SK-N-SH treated with all-trans-retinoic acid at 6 μM for 48 hours (cell line): ENCODE data around the gene PLEKHH3.

ENCODE experiments used
- ARNTL ChIP-seq: fragments of 450-650 bp; formaldehyde crosslinking; IDR thresholded peaks from 2 replicates; pipeline ENCODE4 v1.5.0; 2020; ENCODE audit warnings: low read depth, mild to moderate bottlenecking, moderate library complexity, borderline replicate concordance
- BACH2 ChIP-seq: fragments of 250-450 bp; sonication (Bioruptor Pico); IDR thresholded peaks from 2 replicates; pipeline ENCODE4 v1.9.0; 2021; ENCODE audit warnings: mild to moderate bottlenecking, borderline replicate concordance
- CREB5 ChIP-seq: fragments of 250-450 bp; sonication (Bioruptor Pico); IDR thresholded peaks from 2 replicates; pipeline ENCODE4 v1.5.1; 2020; ENCODE audit warnings: low read depth, mild to moderate bottlenecking, moderate library complexity
- CSDC2 ChIP-seq: fragments of 250-450 bp; sonication (Bioruptor Pico); IDR thresholded peaks from 2 replicates; pipeline ENCODE4 v1.5.0; 2020; ENCODE audit warnings: mild to moderate bottlenecking, moderate library complexity
- OSR1 ChIP-seq: fragments of 250-450 bp; sonication (Bioruptor Pico); IDR thresholded peaks from 2 replicates; pipeline ENCODE4 v1.8.0; 2022; ENCODE audit warnings: moderate library complexity, mild to moderate bottlenecking, inconsistent platforms
- PATZ1 ChIP-seq: fragments of 250-450 bp; sonication (Bioruptor Pico); IDR thresholded peaks from 2 replicates; pipeline ENCODE4 v1.8.0; 2020; ENCODE audit warnings: mild to moderate bottlenecking, moderate library complexity, borderline replicate concordance
- PPARA ChIP-seq: fragments of 250-450 bp; sonication (Bioruptor Pico); IDR thresholded peaks from 2 replicates; pipeline ENCODE4 v1.5.0; 2020; ENCODE audit warnings: mild to moderate bottlenecking, borderline replicate concordance
- TCF4 ChIP-seq: fragments of 250-450 bp; sonication (Bioruptor Pico); IDR thresholded peaks from 2 replicates; pipeline ENCODE4 v1.8.0; 2021; ENCODE audit warnings: mild to moderate bottlenecking, moderate library complexity, borderline replicate concordance
- TOX ChIP-seq: fragments of 250-450 bp; sonication (Bioruptor Pico); IDR thresholded peaks from 2 replicates; pipeline ENCODE4 v1.8.0; 2021; ENCODE audit warnings: mild to moderate bottlenecking, moderate library complexity, borderline replicate concordance
- ZC3H10 ChIP-seq: fragments of 250-450 bp; sonication (Bioruptor Pico); IDR thresholded peaks from 2 replicates; pipeline ENCODE4 v1.5.1; 2021; ENCODE audit warnings: mild to moderate bottlenecking, moderate library complexity
- ZFP30 ChIP-seq: fragments of 450-650 bp; formaldehyde crosslinking; IDR thresholded peaks from 2 replicates; pipeline ENCODE4 v1.5.0; 2022; ENCODE audit warnings: mild to moderate bottlenecking, moderate library complexity
- ZNF70 ChIP-seq: fragments of 450-650 bp; formaldehyde crosslinking; IDR thresholded peaks from 2 replicates; pipeline ENCODE4 v1.5.0; 2020; ENCODE audit warnings: mild to moderate bottlenecking, moderate library complexity

GRCh38 chr17:42618442-42619150, 58.2 kb downstream of the PLEKHH3 start:
- TF ChIP-seq BACH2 (CRISPR knock-in tag) (no peak), PATZ1 (CRISPR knock-in tag) (no peak), ZFP30 (CRISPR knock-in tag) (no peak), CREB5 (no peak), TOX (CRISPR knock-in tag) (no peak), PPARA (no peak), ZNF70 (CRISPR knock-in tag) (no peak), ZC3H10 (no peak), TCF4 (CRISPR knock-in tag) (no peak), OSR1 (no peak), ARNTL (no peak), CSDC2 (CRISPR knock-in tag) (no peak)
